GM12878 (cell line): ENCODE measurements around the gene ZSWIM6. TPM values are rescaled to one million over a fixed set of nuclear protein-coding genes. Genes with fewer than 3 reads are reported as not detected.

Experiments used
- ATAC-seq: fragments of 200-7000 bp; cut with Tn5 transposase; 3 replicates; pipeline ENCODE4 v1.9.1; 2020; ENCODE audit warnings: mild to moderate bottlenecking, moderate library complexity
- BruUV-seq: library from RNA; stranded (reverse); fragments of 400-500 nt; replicated peaks from 2 replicates; lab custom pipeline; 2021; lab: Mats Ljungman, UMichigan
- CTCF ChIA-PET: fragments of 300-600 bp; sonication (Branson Sonifier 250); formaldehyde crosslinking; extraction: SDS; loops from one replicate; lab custom pipeline; 2021; ENCODE audit warnings: inconsistent platforms; lab: Yijun Ruan, JAX
- POLR2A ChIA-PET: fragments of 350-600 bp; formaldehyde crosslinking; extraction: SDS; loops from one replicate; lab custom pipeline; 2021; ENCODE audit warnings: inconsistent platforms; lab: Charles Lee
- RAD21 ChIA-PET: fragments of 300-600 bp; sonication (Branson Sonifier 250); formaldehyde crosslinking; loops from one replicate; lab custom pipeline; 2023; ENCODE audit warnings: antibody characterized with exemption; ENCODE audit not compliant: unreplicated experiment; lab: Charles Lee
- SMC1A ChIA-PET: fragments of 300-600 bp; sonication (Branson Sonifier 250); formaldehyde crosslinking; loops from one replicate; lab custom pipeline; 2023; ENCODE audit not compliant: unreplicated experiment, uncharacterized antibody; lab: Charles Lee
- DNase-seq: peaks from one replicate; pipeline ENCODE4 v3.0.0-alpha.2; 2011; ENCODE audit warnings: low read depth, low spot score
- FAIRE-seq: peaks from 3 replicates; lab custom pipeline; 2011; peaks lifted over from hg19 to GRCh38; lab: Jason Lieb, UNC
- H2AFZ ChIP-seq: 2 replicates; pipeline ENCODE4 v1.6.0; 2011; ENCODE audit warnings: low read depth, low read length, control low read depth; ENCODE audit not compliant: control insufficient read depth
- H3K27ac ChIP-seq: 2 replicates; pipeline ENCODE4 v1.5.1; 2011; ENCODE audit warnings: control low read depth; ENCODE audit not compliant: control insufficient read depth, insufficient read depth
- H3K27me3 ChIP-seq, 2 experiments: replicated peaks in 1 of 2; 2 replicates each; pipeline versions ENCODE4 v1.6.0 to v1.6.1; 2011; ENCODE audit warnings: low read length in 1 of 2; ENCODE audit not compliant: control insufficient read depth in 2 of 2, insufficient read depth in 2 of 2
- H3K36me3 ChIP-seq, 2 experiments: 2 replicates each; pipeline ENCODE4 v1.5.1; 2011; ENCODE audit warnings: low read length in 1 of 2; ENCODE audit not compliant: control insufficient read depth in 2 of 2, insufficient read depth in 2 of 2
- H3K4me1 ChIP-seq: 2 replicates; pipeline ENCODE4 v1.6.1; 2011; ENCODE audit warnings: mild to moderate bottlenecking, low read length, moderate library complexity, mixed read lengths; ENCODE audit not compliant: control insufficient read depth, insufficient read depth
- H3K4me2 ChIP-seq: 2 replicates; pipeline ENCODE4 v1.6.0; 2011; ENCODE audit warnings: control low read depth; ENCODE audit not compliant: control insufficient read depth, insufficient read depth
- H3K4me3 ChIP-seq: fragments of 200-600 bp; sonication (generic); 2 replicates; pipeline ENCODE4 v1.5.1; 2016
- H3K79me2 ChIP-seq: 2 replicates; pipeline ENCODE4 v1.6.0; 2011; ENCODE audit warnings: low read length; ENCODE audit not compliant: control insufficient read depth, insufficient read depth
- H3K9ac ChIP-seq: 2 replicates; pipeline ENCODE4 v1.8.0; 2011; ENCODE audit warnings: low read length, control low read depth, mixed read lengths; ENCODE audit not compliant: control insufficient read depth, insufficient read depth
- H3K9me3 ChIP-seq: replicated peaks from 3 replicates; pipeline ENCODE4 v1.5.1; 2011; ENCODE audit warnings: mild to moderate bottlenecking, low read length; ENCODE audit not compliant: control insufficient read depth, insufficient read depth
- H4K20me1 ChIP-seq: 2 replicates; pipeline ENCODE4 v1.6.0; 2011; ENCODE audit not compliant: control insufficient read depth, insufficient read depth
- CHD4 ChIP-seq: fragments of 200-600 bp; sonication (generic); IDR thresholded peaks from 2 replicates; pipeline ENCODE4 v1.6.1; 2016; ENCODE audit warnings: mild to moderate bottlenecking
- DPF2 ChIP-seq: fragments of 450-650 bp; IDR thresholded peaks from 2 replicates; pipeline ENCODE4 v1.6.1; 2017; ENCODE audit warnings: mild to moderate bottlenecking
- FOXM1 ChIP-seq: IDR thresholded peaks from 2 replicates; pipeline ENCODE4 v1.6.1; 2012; ENCODE audit warnings: low read depth, mild to moderate bottlenecking, inconsistent platforms, low read length, moderate library complexity
- GATAD2B ChIP-seq: fragments of 450-650 bp; conservative IDR thresholded peaks from 2 replicates; pipeline ENCODE4 v1.6.1; 2017; ENCODE audit warnings: low read depth, mild to moderate bottlenecking, moderate library complexity
- JUND ChIP-seq: IDR thresholded peaks from 2 replicates; pipeline ENCODE4 v1.6.1; 2012; ENCODE audit warnings: low read depth, mild to moderate bottlenecking, low read length, improper control_type of control experiment, moderate library complexity
- KAT2A ChIP-seq: conservative IDR thresholded peaks from 2 replicates; pipeline ENCODE4 v1.6.1; 2011; ENCODE audit warnings: low read depth, low read length; ENCODE audit not compliant: control insufficient read depth
- NBN ChIP-seq: fragments of 450-650 bp; IDR thresholded peaks from 2 replicates; pipeline ENCODE4 v1.6.1; 2016
- NFIC ChIP-seq: IDR thresholded peaks from 2 replicates; pipeline ENCODE4 v1.6.1; 2012; ENCODE audit warnings: low read depth, mild to moderate bottlenecking, inconsistent platforms, low read length, moderate library complexity
- NR2C2 ChIP-seq: IDR thresholded peaks from 2 replicates; pipeline ENCODE4 v1.6.1; 2011; ENCODE audit warnings: borderline replicate concordance, low read depth; ENCODE audit not compliant: control insufficient read depth, insufficient read length
- NRF1 ChIP-seq: conservative IDR thresholded peaks from 2 replicates; pipeline ENCODE4 v1.6.1; 2011; ENCODE audit warnings: mild to moderate bottlenecking, low read depth, low read length, improper control_type of control experiment
- PAX5 ChIP-seq: IDR thresholded peaks from 2 replicates; pipeline ENCODE4 v1.6.1; 2011; ENCODE audit warnings: low read depth, low read length, borderline replicate concordance
- PML ChIP-seq: IDR thresholded peaks from 2 replicates; pipeline ENCODE4 v1.6.1; 2012; ENCODE audit warnings: low read length, inconsistent platforms
- POLR2AphosphoS2 ChIP-seq: IDR thresholded peaks from 2 replicates; pipeline ENCODE4 v1.6.1; 2011; ENCODE audit warnings: low read depth, mild to moderate bottlenecking, low read length, improper control_type of control experiment, moderate library complexity
- SMC3 ChIP-seq: IDR thresholded peaks from 2 replicates; pipeline ENCODE4 v1.6.1; 2011; ENCODE audit warnings: low read length, improper control_type of control experiment, borderline replicate concordance
- WGBS: methylation state at CpG from one replicate; pipeline ENCODE4 v1.1.6; 2016; ENCODE audit warnings: low lambda C conversion rate; ENCODE audit not compliant: insufficient replicate concordance, insufficient coverage; ENCODE audit errors: missing lambda C conversion rate; 5-methylcytosine and 5-hydroxymethylcytosine counted together
- in situ Hi-C: fragments of 300-500 bp; cut with MboI; formaldehyde crosslinking; loops from 9 replicates; pipeline ENCODE4 v1.14.3; 2018; ENCODE audit warnings: mixed read lengths
- intact Hi-C: fragments of 100-400 bp; cut with micrococcal nuclease; formaldehyde crosslinking; loops from one replicate; pipeline ENCODE4 v1.14.2; 2022; ENCODE audit not compliant: unreplicated experiment
- polyA plus RNA-seq, 11 experiments: library from polyadenylated mRNA; depleted of rRNA in 4 of 11; unstranded in 6 of 11; stranded (reverse) in 5 of 11; fragments of >200 nt; fragmentation: Nextera tagmentation in 4 of 11; fragmentation: Illumina TruSeq in 1 of 11; extraction: Ambion mirVana in 4 of 11; extraction: Trizol in 1 of 11; gene quantifications; 1 replicate in 1 of 11; 2 replicates in 10 of 11; pipeline versions ENCODE4 v1.2.1 to v1.2.3, GENCODE V29; 2011 to 2016; ENCODE audit warnings: inconsistent platforms in 2 of 11, missing spikeins in 2 of 11, low read depth in 1 of 11
- total RNA-seq, 4 experiments: library from RNA; depleted of rRNA in 3 of 4; stranded (reverse); fragments of >200 nt in 3 of 4; fragmentation: Illumina TruSeq in 1 of 4; extraction: Trizol in 1 of 4; gene quantifications; 2 replicates each; pipeline versions ENCODE4 v1.2.1 to v1.2.3, GENCODE V29; 2013 to 2021
- TF ChIP-seq, protein P1 (sequence below): fragments of 450-650 bp; IDR thresholded peaks from 2 replicates; pipeline ENCODE4 v1.6.1; 2017; ENCODE audit warnings: borderline replicate concordance
- TF ChIP-seq, protein P2 (sequence below): fragments of 450-650 bp; IDR thresholded peaks from 2 replicates; pipeline ENCODE4 v1.6.1; 2016; ENCODE audit warnings: mild to moderate bottlenecking
- TF ChIP-seq, protein P3 (sequence below): IDR thresholded peaks from 2 replicates; pipeline ENCODE4 v1.6.1; 2012; ENCODE audit warnings: improper control_type of control experiment, low read depth, low read length; ENCODE audit not compliant: insufficient replicate concordance

The ZSWIM6 gene
- total and polyA plus RNA-seq, 10 of the 15 experiments (the other 5 are each of a cell fraction or from before 2014, with no cell fraction given): 0.53 to 6.2 (median 3.4) TPM

DNA sequence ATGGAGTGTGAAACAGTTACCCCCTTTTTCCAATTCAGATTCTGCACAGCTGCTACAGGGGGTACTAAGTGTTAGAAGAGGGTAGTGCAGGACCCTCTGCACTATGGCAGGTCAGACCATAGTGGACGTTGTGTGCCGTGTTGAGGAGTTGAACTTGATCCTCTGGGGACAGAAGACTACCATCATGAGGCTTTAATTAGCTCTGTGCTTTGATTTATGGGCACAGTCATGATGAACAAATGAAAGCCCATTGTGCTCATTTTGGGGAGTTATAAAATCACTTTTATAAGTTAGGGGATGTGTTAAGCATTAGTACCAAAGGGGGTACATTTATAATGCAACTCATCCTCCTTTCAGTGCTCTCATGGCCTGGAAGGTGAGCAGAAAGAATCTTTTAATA lies 62.7 kb downstream of the ZSWIM6 start:
- in situ Hi-C loops: no loop called here
- WGBS: 29% methylated on average over 2 of the region's 2 CpGs
- H3K4me3 ChIP-seq: no peak overlapping the region
- no peak for ATAC-seq
- FAIRE-seq: no peak
- H4K20me1 ChIP-seq: no peaks in the 10 kb centered on the region
- no peaks in the 10 kb centered on the region for H3K9me3 ChIP-seq
- SMC1A ChIA-PET: interaction anchor here (1.3 kb wide), 1 partner anchor 48 kb away, joined by 3 read pairs; no protein-coding TSS in a partner anchor
- H3K36me3 ChIP-seq: no peaks in the 10 kb centered on the region
- H3K4me1 ChIP-seq: no peaks in the 10 kb centered on the region
- no peak overlapping the region for H3K4me2 ChIP-seq
- POLR2A ChIA-PET: no interaction called here
- RAD21 ChIA-PET: no interaction called here
- intact Hi-C loops: no loop called here
- H3K79me2 ChIP-seq: no peaks in the 10 kb centered on the region
- H3K27me3 ChIP-seq: no peaks in the 10 kb centered on the region
- no peak overlapping the region for H2AFZ ChIP-seq
- no peak for DNase-seq
- no peak overlapping the region for H3K27ac ChIP-seq
- CTCF ChIA-PET: no interaction called here
- no peak overlapping the region for H3K9ac ChIP-seq
- TF ChIP-seq PAX5: no peak
- no peak for TF ChIP-seq CHD4
- TF ChIP-seq POLR2AphosphoS2: no peak
- TF ChIP-seq, protein P1, sequence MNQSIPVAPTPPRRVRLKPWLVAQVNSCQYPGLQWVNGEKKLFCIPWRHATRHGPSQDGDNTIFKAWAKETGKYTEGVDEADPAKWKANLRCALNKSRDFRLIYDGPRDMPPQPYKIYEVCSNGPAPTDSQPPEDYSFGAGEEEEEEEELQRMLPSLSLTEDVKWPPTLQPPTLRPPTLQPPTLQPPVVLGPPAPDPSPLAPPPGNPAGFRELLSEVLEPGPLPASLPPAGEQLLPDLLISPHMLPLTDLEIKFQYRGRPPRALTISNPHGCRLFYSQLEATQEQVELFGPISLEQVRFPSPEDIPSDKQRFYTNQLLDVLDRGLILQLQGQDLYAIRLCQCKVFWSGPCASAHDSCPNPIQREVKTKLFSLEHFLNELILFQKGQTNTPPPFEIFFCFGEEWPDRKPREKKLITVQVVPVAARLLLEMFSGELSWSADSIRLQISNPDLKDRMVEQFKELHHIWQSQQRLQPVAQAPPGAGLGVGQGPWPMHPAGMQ: no peak
- TF ChIP-seq, protein P2, sequence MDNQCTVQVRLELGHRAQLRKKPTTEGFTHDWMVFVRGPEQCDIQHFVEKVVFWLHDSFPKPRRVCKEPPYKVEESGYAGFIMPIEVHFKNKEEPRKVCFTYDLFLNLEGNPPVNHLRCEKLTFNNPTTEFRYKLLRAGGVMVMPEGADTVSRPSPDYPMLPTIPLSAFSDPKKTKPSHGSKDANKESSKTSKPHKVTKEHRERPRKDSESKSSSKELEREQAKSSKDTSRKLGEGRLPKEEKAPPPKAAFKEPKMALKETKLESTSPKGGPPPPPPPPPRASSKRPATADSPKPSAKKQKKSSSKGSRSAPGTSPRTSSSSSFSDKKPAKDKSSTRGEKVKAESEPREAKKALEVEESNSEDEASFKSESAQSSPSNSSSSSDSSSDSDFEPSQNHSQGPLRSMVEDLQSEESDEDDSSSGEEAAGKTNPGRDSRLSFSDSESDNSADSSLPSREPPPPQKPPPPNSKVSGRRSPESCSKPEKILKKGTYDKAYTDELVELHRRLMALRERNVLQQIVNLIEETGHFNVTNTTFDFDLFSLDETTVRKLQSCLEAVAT: no peak
- TF ChIP-seq NFIC: no peak
- TF ChIP-seq PML: no peak
- TF ChIP-seq NR2C2: no peak
- TF ChIP-seq JUND: no peak
- TF ChIP-seq KAT2A: no peak
- TF ChIP-seq DPF2: no peak
- no peak for TF ChIP-seq FOXM1
- no peak for TF ChIP-seq GATAD2B
- TF ChIP-seq SMC3: no peak
- TF ChIP-seq, protein P3, sequence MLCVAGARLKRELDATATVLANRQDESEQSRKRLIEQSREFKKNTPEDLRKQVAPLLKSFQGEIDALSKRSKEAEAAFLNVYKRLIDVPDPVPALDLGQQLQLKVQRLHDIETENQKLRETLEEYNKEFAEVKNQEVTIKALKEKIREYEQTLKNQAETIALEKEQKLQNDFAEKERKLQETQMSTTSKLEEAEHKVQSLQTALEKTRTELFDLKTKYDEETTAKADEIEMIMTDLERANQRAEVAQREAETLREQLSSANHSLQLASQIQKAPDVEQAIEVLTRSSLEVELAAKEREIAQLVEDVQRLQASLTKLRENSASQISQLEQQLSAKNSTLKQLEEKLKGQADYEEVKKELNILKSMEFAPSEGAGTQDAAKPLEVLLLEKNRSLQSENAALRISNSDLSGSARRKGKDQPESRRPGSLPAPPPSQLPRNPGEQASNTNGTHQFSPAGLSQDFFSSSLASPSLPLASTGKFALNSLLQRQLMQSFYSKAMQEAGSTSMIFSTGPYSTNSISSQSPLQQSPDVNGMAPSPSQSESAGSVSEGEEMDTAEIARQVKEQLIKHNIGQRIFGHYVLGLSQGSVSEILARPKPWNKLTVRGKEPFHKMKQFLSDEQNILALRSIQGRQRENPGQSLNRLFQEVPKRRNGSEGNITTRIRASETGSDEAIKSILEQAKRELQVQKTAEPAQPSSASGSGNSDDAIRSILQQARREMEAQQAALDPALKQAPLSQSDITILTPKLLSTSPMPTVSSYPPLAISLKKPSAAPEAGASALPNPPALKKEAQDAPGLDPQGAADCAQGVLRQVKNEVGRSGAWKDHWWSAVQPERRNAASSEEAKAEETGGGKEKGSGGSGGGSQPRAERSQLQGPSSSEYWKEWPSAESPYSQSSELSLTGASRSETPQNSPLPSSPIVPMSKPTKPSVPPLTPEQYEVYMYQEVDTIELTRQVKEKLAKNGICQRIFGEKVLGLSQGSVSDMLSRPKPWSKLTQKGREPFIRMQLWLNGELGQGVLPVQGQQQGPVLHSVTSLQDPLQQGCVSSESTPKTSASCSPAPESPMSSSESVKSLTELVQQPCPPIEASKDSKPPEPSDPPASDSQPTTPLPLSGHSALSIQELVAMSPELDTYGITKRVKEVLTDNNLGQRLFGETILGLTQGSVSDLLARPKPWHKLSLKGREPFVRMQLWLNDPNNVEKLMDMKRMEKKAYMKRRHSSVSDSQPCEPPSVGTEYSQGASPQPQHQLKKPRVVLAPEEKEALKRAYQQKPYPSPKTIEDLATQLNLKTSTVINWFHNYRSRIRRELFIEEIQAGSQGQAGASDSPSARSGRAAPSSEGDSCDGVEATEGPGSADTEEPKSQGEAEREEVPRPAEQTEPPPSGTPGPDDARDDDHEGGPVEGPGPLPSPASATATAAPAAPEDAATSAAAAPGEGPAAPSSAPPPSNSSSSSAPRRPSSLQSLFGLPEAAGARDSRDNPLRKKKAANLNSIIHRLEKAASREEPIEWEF: no peak
- no peak for TF ChIP-seq NRF1
- no peak for TF ChIP-seq NBN
- BruUV-seq: no TSS peak
